Activated CD8-positive, alpha-beta T cell treated with anti-CD3 and anti-CD28 coated beads for 36 hours (primary cell): ENCODE measurements around the gene PRKG2. TPM values are rescaled to one million over a fixed set of nuclear protein-coding genes. Genes with fewer than 3 reads are reported as not detected.
A peak's percentile ranks its signal among the peaks of the same experiment; 100 is the strongest.

ENCODE experiments used
- ATAC-seq: fragments of 200-7000 bp; cut with Tn5 transposase; one replicate; pipeline ENCODE4 v1.10.0; 2021; ENCODE audit warnings: mild to moderate bottlenecking, moderate library complexity
- CTCF ChIA-PET: fragments of 350-600 bp; sonication (Branson Sonifier 250); formaldehyde crosslinking; loops from one replicate; lab custom pipeline; 2021; ENCODE audit warnings: antibody characterized with exemption; lab: Charles Lee
- POLR2A ChIA-PET: fragments of 350-600 bp; sonication (Branson Sonifier 250); formaldehyde crosslinking; loops from one replicate; lab custom pipeline; 2021; ENCODE audit warnings: antibody characterized with exemption; lab: Charles Lee
- DNase-seq: peaks from one replicate; pipeline ENCODE4 v3.0.0-alpha.2; 2020
- H3K27ac Mint-ChIP-seq: one replicate; pipeline ENCODE4 v1.8.0; 2021; ENCODE audit warnings: mild to moderate bottlenecking, mixed read lengths
- H3K27me3 Mint-ChIP-seq: one replicate; pipeline ENCODE4 v1.8.0; 2021; ENCODE audit warnings: mixed read lengths
- H3K36me3 Mint-ChIP-seq: one replicate; pipeline ENCODE4 v1.8.0; 2021; ENCODE audit warnings: low read depth, mixed read lengths
- H3K4me1 Mint-ChIP-seq: one replicate; pipeline ENCODE4 v1.8.0; 2021; ENCODE audit warnings: low read depth, mixed read lengths
- H3K4me3 Mint-ChIP-seq: one replicate; pipeline ENCODE4 v1.8.0; 2021; ENCODE audit warnings: mild to moderate bottlenecking, moderate library complexity, mixed read lengths
- H3K9me3 Mint-ChIP-seq: one replicate; pipeline ENCODE4 v1.8.0; 2021; ENCODE audit warnings: mixed read lengths
- intact Hi-C: fragments of 100-400 bp; cut with micrococcal nuclease; formaldehyde crosslinking; loops from one replicate; pipeline ENCODE4 v1.10.0; 2022
- total RNA-seq, 2 experiments: library from RNA; stranded (reverse); gene quantifications; one replicate each; pipeline ENCODE4 v1.2.3, GENCODE V29; 2021
- TF ChIP-seq, protein P1 (sequence below): fragments of 200-600 bp; IDR thresholded peaks from one replicate; pipeline ENCODE4 v1.8.0; 2022; ENCODE audit warnings: antibody characterized with exemption, mild to moderate bottlenecking

PRKG2 gene
- total RNA-seq, 2 experiments from 2014 or later: 0.54 to 0.63 TPM

- no peak overlapping the region for H3K27ac Mint-ChIP-seq
- no peaks in the 10 kb centered on the region for H3K36me3 Mint-ChIP-seq
- intact Hi-C loops: no loop called here
- no peak overlapping the region for H3K4me3 Mint-ChIP-seq
- no peaks in the 10 kb centered on the region for H3K4me1 Mint-ChIP-seq
- ATAC-seq (no peak), DNase-seq (no peak)
- TF ChIP-seq, protein P1, sequence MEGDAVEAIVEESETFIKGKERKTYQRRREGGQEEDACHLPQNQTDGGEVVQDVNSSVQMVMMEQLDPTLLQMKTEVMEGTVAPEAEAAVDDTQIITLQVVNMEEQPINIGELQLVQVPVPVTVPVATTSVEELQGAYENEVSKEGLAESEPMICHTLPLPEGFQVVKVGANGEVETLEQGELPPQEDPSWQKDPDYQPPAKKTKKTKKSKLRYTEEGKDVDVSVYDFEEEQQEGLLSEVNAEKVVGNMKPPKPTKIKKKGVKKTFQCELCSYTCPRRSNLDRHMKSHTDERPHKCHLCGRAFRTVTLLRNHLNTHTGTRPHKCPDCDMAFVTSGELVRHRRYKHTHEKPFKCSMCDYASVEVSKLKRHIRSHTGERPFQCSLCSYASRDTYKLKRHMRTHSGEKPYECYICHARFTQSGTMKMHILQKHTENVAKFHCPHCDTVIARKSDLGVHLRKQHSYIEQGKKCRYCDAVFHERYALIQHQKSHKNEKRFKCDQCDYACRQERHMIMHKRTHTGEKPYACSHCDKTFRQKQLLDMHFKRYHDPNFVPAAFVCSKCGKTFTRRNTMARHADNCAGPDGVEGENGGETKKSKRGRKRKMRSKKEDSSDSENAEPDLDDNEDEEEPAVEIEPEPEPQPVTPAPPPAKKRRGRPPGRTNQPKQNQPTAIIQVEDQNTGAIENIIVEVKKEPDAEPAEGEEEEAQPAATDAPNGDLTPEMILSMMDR: no peak
- H3K9me3 Mint-ChIP-seq: peaks cover 2% of the 10 kb centered on the region
- H3K27me3 Mint-ChIP-seq: peaks cover 2% of the 10 kb centered on the region
- ChIA-PET POLR2A (no interaction called here), CTCF (interaction anchor here (2.3 kb wide), 1 partner anchor 109 kb away, joined by 5 read pairs; no protein-coding TSS in a partner anchor)
Observed at GRCh38 chr4:81179326-81179725, 35.7 kb downstream of the PRKG2 start.

- peaks cover 1% of the 10 kb centered on the region for H3K9me3 Mint-ChIP-seq
- no peaks in the 10 kb centered on the region for H3K36me3 Mint-ChIP-seq
- POLR2A ChIA-PET: no interaction called here
- intact Hi-C loops: no loop called here
- CTCF ChIA-PET: no interaction called here
- no peak overlapping the region for H3K4me3 Mint-ChIP-seq
- ATAC-seq (no peak), DNase-seq (no peak)
- TF ChIP-seq, protein P1: no peak
- no peak overlapping the region for H3K27ac Mint-ChIP-seq
- H3K27me3 Mint-ChIP-seq: peaks cover 4% of the 10 kb centered on the region
- H3K4me1 Mint-ChIP-seq: no peaks in the 10 kb centered on the region
Observed at GRCh38 chr4:81173213-81173612, 41.8 kb downstream of the PRKG2 start.

DNA sequence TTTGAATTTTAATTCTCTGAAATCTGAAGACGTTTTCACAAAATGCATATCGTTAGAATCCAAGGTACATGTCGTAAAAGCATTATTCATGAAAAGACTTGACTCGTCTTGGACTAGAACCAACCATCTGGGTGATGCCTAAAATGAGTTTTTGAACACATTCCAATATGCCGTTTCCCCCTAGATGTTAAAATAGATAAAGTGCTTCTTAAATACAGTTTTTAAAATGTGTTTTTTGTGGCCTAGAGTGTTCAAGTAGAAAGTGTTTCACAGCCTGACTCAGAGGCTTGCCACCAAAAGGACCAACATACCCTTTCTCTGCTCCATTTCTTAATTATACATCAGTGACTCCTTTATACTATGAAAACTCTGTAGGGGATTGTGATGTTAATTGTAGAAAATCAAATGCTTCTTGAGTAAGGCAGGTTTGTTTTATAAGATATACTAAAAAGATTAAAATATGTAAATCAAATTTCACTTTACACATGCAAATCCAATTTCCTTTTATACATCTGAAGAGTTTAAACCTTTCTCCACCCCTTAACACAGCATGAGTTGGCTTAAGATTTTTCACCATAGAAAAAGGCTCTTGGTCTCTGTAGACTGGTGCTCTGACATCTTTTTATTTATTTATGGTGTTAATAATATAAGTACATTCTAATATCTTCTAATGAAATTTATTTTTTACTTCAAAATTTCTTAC is 48.4 kb downstream of the PRKG2 start:
- H3K27ac Mint-ChIP-seq: no peak overlapping the region
- H3K4me1 Mint-ChIP-seq: no peaks in the 10 kb centered on the region
- H3K9me3 Mint-ChIP-seq: no peaks in the 10 kb centered on the region
- ChIA-PET CTCF (no interaction called here), POLR2A (no interaction called here)
- TF ChIP-seq, protein P1: no peak
- ATAC-seq: no peak
- intact Hi-C loops: no loop called here
- DNase-seq: no peak
- H3K36me3 Mint-ChIP-seq: no peaks in the 10 kb centered on the region
- peaks cover 5% of the 10 kb centered on the region for H3K27me3 Mint-ChIP-seq
- H3K4me3 Mint-ChIP-seq: no peak overlapping the region

GRCh38 chr4:81165861-81166430 is 49.1 kb downstream of the PRKG2 start:
- TF ChIP-seq, protein P1: no peak
- H3K4me1 Mint-ChIP-seq: no peaks in the 10 kb centered on the region
- H3K36me3 Mint-ChIP-seq: no peaks in the 10 kb centered on the region
- intact Hi-C loops: no loop called here
- no peak overlapping the region for H3K4me3 Mint-ChIP-seq
- DNase-seq (no peak), ATAC-seq (no peak)
- ChIA-PET CTCF (no interaction called here), POLR2A (no interaction called here)
- no peaks in the 10 kb centered on the region for H3K9me3 Mint-ChIP-seq
- no peak overlapping the region for H3K27ac Mint-ChIP-seq
- peaks cover 3% of the 10 kb centered on the region for H3K27me3 Mint-ChIP-seq

- Mint-ChIP-seq H3K9me3 (no peaks in the 10 kb centered on the region), H3K4me3 (no peak overlapping the region), H3K36me3 (no peaks in the 10 kb centered on the region), H3K27me3 (peaks cover 3% of the 10 kb centered on the region), H3K27ac (no peak overlapping the region), H3K4me1 (no peaks in the 10 kb centered on the region)
- ATAC-seq (peak; percentile 70), DNase-seq (peak; percentile 5)
- ChIA-PET POLR2A (no interaction called here), CTCF (no interaction called here)
- TF ChIP-seq, protein P1: no peak
- intact Hi-C loops: no loop called here
Observed at GRCh38 chr4:81164623-81165416, 50.2 kb downstream of the PRKG2 start.
